Hindlimb muscle (tissue), 1 donor: ENCODE measurements around the gene CRTC3. TPM values are rescaled to one million over a fixed set of nuclear protein-coding genes. Genes with fewer than 3 reads are reported as not detected.
"Not testable (repeated sequence)": the region's sequence is repeated elsewhere in the genome, so short reads cannot be mapped to it uniquely, and the experiment has no call there.

Experiments
- DNase-seq: peaks from one replicate; pipeline ENCODE4 v3.0.0-alpha.2; 2013
- polyA plus RNA-seq: library from polyadenylated mRNA; unstranded; fragments of 120-200 nt; gene quantifications from one replicate; pipeline ENCODE4 v1.2.1, GENCODE V29; 2013; ENCODE audit not compliant: insufficient read length

CRTC3 gene
- polyA plus RNA-seq, 1 donor, result 26.4 TPM

DNA sequence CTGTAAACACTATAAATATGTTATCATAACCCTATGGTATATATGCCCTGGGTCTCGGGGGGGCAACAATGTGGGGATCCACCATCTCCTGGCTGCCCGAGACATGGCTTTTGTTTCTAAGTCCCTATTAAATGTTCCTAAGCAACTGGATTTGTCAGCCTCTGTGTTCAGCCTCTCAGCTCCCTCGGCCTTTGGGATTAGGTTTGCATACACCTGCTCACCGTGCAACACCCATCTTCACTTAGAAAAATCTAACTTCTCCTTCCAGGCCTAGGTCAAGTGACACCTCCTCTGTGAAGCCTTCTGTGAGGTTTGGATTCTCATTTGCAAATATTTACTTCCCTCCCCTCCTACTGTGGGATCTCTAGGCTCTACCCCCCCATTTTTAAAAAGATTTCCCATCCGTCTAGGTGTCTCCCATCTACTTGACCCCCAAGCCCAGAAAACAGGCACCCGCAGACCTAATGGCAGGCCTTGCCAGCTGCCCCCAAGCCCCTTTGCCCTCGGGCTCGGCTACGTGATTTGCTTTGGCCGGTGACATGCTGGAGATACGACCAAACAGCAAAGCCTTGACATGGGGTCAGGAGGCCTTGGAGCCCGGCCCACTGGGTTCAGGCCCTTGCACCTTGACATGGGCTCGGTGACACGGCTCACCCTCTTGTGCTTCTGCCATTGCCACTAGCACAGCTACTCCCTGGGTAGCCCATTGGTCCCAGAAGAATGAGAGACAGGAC, 121.4 kb downstream of the CRTC3 start:
- no peak for DNase-seq

DNA sequence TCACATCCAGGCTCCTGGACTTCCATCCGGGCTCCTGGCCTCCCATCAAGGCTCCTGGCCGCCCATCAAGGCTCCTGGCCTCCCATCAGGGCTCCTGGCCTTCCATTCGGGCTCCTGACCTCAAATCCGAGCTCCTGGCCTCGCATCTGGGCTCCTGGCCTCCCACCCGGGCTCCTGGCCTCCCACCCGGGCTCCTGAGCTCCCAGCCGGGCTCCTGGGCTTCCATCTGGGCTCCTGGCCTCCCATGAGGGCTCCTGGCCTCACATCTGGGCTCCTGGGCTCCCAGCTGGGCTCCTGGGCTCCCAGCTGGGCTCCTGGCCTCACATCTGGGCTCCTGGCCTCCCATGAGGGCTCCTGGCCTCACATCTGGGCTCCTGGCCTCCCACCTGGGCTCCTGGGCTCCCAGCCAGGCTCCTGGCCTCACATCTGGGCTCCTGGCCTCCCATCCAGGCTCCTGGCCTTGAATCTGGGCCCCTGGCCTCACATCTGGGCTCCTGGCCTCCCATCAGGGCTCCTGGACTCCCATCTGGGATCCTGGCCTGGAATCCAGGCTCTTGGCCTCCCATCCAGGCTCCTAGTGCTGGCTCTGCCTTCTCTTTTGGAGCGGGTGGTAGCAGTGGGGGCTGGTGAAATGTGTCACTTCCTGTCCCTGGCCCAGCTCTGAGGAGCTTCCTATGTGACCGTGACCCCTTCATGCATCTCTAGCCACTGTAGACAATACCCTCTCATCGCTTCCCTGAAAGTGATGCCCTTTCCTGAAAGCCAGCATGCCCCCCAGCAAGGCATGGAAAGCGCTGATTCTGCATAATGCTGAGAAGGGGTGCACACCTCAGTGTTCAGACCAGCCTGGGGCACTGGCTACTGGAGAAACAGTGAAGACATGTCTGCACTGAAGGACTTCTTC, 124.8 kb downstream of the CRTC3 start:
- no peak for DNase-seq

DNA sequence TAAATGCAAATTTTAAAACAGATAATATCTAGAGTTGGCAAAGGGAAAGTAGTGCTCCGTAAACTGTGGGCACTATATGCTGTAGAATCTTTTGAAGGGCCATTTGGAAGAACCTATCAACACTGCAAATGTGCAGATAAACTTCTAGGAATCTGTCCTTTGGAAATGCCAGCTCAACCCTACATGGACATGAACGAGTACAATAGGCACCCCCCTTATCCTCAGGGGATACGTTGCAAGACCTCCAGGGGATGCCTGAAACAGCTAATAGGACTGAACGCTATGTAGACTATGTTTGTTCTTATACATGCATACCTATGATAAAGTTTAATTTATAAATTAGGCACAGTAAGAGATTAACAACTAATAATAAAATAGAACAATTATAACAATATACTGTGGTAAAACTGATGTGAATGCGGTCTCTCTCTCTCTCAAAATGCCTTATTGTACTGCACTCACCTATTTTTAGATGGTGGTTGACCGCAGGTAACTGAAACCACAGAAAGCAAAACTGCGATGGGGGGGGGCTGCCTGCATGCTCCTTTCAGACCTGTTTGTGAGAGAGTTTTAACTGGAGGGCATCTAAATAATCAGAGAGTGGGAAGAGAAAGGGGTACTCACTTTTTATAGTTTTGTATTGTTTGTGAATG, 127.9 kb downstream of the CRTC3 start:
- not testable (repeated sequence) for DNase-seq

DNA sequence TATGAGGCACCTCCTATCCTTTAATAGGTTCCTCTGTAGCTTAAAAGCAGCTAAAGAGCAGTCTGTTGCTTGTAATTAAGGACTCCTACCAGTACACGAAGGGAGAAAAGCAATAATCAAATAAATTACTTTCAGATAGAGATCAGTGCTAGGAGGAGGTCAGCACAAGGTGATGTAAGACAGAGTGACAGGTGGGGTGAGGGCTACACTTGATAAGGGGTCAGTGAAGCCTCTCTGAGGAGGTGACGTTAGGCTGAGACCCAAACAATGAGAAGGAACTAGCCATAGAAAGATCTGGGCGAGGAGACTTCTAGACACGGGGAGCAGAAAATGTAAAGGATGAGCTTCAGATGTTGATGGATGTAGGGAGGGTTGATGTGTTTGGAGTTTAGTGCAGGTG, 129.8 kb downstream of the CRTC3 start:
- no peak for DNase-seq

DNA sequence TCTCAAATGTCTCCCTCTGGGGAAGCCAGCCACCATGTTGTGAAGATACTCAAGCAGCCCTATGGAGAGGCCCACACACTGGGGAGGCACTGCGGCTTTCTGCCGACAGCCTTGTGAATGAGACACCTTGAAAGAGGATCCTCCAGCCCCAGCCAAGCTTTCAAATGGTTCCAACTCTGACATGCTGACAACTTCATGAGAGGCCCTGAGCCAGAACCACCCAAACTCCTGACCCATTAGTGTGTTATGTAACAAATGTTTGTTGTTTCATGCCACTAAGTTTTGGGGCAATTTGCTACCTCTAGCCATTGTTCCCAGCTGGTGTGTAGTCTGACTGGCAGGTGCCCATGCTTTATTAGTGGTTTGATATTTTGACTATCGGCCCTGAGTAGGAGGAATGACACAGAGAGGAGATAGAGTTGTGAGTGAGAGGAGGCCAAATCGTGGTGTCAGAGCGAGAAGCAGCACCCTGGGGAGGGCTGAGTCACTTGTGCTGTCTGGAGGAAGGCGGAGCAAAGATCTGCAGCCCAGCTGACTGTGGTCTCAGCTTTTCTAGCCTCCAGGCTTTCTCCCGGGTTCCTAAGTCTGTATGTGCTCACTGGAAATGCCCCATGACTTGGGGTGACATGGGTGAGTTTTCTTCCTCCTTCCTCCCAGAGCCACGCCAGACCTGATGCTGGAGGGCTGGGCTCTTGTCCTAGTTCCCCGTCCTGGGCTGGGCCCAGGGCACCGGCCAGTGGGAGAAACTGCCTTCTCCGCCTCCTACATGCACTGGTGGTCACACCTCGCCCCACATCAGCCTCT, 130.7 kb downstream of the CRTC3 start:
- DNase-seq, result peak; percentile 53

DNA sequence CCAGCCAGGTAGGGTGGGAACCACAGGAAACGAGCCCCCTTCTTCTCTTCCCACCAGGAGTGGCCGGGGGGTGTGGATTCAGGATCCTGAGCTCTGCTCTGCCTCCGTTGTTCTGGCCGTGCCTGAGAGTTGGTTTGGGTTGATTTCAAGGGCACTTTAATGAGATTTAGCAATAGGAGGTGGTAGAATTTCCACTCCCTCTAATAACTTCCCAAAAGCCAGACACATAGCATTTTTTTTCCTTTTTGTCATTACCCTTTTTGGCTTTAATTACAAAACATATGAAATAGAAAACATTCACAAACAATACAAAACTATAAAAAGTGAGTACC, 131.2 kb downstream of the CRTC3 start:
- not testable (repeated sequence) for DNase-seq

DNA sequence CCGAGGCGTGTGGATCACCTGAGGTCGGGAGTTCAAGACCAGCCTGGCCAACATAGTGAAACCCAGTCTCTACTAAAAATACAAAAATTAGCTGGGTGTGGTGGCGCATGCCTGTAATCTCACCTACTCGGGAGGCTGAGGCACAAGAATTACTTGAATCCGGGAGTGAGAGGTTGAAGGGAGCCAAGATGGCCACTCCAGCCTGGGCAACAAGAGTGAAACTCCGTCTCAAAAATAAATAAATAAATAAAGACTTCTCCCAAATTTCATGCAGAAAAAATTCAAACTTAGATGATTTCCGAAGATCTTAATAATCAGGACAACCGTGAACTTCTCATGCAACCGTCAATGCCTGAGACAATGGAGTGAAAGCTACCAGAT, 134.3 kb downstream of the CRTC3 start:
- not testable (repeated sequence) for DNase-seq

DNA sequence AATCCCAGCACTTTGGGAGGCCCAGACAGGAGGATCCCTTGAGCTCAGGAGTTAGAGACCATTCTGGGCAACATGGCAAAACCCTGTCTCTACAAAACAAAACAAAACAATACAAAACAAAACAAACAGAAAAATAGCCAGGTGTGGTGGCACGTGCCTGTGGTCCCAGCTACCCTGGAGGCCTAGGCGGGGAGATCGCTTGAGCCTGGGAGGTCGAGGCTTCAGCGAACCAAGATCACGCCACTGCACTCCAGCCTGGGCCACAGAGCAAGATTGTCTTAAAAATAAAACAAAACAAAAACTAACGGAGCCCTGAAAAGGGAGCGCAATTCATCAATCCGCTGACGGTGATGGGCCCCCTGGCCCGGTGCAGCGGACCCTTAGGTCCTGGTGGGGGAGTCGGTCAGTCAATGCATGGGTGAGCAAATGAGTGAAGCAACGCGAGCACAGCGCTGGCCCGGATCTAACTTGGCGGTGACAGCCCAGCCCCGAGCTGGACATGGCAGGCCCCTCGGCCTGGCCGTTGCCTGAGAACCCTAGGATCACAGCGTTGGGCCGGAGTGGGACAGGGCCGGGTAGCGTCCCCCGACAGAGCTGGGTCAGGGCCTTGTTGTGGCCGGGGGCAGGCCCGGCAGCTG, 135.0 kb downstream of the CRTC3 start:
- peak; percentile 67 for DNase-seq

DNA sequence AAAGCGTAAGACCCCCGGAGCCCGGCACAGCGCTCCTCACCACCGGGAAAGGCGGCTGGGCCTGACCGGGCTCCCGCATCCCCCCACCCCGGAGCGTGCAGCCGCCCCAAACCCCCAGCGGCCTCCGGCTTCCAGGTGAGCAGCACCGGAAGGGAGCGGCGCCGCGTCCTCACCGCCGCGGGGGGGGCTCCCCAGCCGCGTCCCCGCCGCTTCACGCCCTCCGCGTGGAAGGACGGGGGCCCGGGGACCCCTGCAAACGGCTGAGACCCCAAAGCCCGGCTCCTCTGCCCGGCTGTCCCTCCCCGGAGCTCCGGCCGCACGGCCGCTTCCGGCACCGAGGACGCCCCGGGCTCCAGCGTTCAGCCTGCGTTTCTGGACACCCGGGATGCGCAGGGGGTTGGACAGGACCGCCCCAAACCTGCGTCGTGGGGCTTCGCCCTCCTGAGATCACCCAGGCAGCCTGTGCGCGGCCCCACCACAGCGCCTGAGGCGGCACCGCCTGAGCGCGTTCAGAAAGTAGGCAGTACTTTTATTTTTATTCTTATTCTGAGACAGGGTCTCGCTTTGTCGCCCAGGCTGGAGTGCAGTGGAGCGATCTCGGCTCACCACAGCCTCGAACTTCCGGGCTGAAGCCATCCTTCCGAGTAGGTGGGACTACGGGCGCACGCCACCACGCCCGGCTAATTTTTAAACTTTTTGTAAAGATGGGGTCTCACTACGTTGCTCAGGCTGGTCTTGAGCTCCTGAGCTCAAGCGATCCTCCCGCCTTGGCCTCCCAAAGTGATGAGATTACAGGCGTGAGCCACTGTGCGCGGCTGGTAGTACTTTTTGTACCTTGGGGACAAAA, 135.8 kb downstream of the CRTC3 start:
- DNase-seq, result peak; percentile 63

DNA sequence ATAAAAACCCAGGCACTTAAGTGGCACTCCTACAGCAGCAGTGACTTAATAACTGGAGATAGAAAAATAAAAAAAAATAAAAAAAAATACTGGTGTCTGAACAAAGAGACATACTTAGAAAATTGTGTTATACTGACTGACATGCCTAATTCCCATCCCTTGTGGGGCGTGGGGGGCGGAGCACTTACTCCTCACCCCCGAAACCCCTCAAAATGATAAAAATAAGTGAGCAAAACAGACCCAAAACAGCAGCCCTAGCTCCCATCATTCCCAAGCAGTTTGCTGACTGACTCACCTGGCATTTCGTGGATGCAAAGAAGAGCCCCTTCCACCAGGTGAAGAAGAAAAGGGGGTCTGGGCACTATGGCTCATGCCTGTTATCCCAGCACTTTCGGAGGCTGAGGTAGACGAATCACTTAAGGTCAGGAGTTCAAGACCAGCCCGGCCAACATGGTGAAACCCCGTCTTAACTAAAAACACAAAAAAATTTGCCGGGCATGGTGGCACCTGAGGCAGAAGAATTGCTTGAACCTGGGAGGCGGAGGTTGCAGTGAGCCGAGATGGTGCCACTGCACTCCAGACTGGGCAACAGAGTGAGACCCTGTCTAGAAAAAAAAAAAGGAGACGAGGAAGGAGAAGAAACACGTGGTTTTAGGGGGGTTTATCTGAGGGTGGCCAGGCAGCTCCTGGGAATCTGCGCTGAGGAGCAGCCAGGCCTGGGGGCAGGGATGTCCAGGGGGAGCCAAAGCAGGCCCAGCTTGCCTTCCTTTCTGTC, 136.6 kb downstream of the CRTC3 start:
- no peak for DNase-seq

DNA sequence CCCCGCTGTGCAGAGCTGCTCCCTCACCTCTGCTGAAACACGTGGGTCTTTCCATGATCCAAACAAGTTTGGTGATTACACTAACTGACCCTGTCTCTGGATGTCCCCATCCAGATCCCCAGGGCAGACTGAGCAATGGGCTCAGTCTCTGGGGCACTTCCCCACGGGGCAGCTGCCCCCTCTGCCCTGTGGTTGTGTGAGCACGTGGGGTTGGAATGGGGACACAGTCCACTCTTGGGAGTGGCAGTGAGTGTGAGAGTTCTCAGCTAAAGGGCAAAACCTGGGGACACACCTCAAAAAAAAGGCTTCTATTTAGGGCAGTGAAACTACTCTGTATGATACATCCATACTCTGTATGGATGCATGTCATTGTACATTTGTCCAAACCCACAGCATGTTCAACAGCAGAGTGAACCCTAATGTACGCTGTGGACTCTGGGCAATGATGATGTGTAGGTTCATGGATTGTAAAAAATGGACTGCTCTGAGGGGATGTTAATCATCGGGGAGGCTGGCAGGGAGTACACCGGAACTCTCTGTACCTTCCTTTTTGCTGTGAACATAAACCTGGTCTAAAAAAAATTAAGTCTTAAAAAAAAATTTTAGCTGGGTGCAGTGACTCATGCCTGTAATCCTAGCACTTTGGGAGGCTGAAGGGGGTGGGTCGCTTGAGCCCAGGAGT, 137.5 kb downstream of the CRTC3 start:
- DNase-seq, result no peak

DNA sequence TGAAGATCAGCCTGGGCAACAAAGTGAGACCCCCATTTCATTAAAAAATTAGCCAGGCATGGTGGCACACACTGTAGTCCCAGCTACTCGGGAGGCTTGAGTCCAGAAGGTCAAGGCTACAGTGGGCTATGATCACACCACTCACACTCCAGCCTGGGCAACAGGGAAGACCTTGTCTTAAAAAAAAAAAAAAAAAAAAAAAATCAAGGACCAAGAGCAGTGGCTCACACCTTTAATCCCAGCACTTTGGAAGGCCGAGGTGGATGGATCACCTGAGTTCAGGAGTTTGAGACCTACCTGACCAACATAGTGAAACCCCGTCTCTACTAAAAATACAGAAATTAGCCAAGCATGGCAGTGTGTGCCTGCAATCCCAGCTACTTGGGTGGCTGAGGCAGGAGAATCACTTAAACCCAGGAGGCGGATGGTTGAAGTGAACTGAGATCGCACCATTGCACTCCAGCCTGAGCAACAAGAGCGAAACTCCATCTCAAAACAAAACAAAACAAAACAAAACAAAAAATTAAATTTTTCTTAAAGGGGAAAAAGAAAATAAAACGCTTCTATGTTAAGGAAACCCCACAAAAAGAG, 138.1 kb downstream of the CRTC3 start:
- DNase-seq, result not testable (repeated sequence)

DNA sequence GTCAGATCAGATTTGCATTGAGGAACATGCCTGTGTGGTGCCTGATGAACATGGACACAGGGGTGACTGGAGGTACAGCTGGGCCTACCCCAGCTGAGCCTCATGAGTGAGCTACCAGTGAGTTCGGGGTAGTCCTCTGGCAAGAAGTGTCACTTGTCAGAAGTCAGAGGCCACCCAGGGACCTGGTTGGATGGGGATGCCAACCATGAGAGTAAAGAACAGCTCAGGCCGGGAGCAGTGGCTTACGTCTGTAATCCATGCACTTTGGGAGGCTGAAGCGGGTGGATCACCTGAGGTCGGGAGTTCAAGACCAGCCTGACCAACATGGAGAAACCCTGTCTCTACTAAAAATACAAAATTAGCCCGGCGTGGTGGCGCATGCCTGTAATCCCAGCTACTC, 140.9 kb downstream of the CRTC3 start:
- DNase-seq, result not testable (repeated sequence)

DNA sequence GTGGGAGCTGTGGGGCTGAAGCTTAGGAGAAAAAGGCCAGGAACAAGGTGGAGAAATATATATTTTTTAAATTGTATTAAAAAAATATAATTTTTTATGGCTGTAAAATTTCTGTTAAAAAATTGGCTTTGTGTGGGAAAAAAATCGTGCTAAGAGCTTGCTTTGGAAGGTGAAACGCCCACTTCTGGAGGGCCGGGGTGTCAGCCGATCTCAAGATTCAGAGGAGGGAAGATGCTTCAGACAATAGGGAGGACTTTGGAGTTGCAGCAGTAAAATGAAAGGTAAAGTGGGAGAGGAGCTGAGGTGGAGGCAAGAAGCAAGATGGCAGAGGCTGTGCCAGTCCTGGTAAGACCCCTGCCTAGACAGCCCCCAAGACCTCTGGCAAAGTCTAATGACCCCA, 141.5 kb downstream of the CRTC3 start:
- DNase-seq, result no peak

DNA sequence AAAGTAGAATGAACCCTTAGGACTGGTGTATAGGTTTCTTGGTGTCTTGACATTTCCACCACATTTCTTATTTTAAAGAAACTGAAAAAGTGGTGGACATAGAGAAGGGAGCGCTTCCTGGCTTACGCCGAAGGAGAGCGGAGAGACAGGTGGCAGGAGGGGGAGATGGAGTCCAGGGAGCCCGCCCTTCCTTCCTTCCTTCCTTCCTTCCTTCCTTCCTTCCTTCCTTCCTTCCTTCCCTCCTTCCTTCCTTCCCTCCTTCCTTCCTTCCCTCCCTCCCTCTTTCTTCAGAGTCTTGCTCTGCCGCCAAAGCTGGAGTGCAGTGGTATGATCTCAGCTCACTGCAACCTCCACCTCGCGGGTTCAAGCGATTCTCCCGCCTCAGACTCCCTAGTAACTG, 143.6 kb downstream of the CRTC3 start:
- DNase-seq, result not testable (repeated sequence)

DNA sequence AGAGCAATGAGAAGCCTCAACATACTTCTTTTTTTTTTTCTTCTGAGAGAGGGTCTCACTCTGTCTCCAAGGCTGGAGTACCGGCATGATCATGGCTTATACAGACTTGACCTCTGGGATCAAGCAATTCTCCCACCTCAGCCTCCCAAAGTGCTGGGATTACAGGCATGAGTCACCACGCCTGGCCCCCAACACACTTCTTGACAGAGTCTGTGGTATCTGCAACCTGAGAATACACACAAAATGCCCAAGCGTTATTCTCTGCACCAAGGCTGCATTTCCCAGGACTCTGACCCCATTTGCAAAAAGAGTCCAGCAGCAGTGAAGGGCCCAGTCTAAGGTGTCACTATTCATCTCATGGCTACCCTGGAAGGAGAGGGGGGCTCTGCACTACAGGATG, 144.8 kb downstream of the CRTC3 start:
- no peak for DNase-seq

DNA sequence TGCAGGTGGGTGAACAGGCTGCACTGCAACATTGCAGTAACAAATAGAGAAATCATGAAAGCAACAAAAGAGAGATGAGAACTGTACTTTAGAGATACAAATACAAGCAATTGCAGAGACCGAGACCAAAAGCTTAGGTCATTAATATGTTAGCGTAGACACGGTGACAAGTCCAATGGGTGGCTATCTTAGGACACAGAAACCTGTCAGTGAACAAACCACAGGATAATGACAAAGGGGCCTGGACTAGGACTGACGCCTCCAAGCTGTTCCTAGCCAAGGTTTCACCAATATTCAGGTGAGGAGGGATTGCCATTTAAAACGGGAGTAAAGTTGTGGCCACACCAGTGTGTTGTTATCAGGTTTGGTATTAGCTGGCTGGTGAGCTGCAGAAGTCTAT, 145.7 kb downstream of the CRTC3 start:
- no peak for DNase-seq

DNA sequence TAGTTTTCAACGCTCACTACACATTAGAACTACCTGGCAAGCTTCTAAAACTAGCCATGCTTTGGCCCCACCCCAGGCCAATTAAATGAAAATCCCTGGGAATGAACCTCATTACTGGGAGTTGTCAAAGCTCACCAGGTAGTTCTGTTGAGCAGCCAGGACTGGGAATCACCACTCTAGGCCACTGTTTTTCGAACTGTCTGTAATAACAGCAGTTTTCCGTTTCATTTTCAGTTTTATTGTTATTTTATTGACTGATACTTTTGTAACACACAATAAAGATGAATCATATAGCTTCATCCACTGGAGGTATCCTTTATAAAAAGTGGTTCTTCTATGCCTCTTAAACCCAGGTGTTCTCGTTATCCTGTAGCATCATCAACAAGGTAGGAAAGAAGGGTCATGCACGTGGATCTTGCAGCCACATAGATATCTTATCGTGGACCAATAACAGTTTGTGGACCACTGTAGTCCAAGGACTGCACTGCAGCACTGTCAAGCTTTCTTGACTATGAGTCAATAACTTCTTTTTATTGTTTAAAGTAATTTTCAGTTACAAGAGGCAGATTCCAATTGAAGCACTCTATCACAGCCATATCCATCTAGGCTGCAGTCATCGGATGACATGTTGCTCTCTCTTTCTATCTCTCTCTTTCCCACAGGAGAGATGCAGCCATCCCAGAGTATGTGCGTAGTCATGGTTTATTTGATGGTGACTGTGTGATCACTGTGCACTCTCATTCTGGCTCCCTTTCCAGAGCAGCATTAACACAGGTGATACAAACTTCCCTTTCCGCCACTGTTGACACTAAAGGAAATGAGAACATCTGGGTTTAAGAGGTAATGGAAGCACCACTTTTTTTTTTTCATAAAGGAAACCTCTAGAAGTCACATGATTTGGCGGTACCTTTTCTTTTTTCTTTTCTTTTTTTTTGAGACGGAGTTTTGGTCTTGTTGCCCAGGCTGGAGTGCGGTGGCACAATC, 148.4 kb downstream of the CRTC3 start:
- DNase-seq, result no peak
